ENCODE data around the gene RIBC1. TPM values are rescaled to one million over a fixed set of nuclear protein-coding genes. Genes with fewer than 3 reads are reported as not detected.

The RIBC1 gene
- total and polyA plus RNA-seq, 9 of the 15 experiments (the other 6 are each of a cell fraction or from before 2014, with no cell fraction given): 0.07 to 0.51 (median 0.44) TPM

DNA sequence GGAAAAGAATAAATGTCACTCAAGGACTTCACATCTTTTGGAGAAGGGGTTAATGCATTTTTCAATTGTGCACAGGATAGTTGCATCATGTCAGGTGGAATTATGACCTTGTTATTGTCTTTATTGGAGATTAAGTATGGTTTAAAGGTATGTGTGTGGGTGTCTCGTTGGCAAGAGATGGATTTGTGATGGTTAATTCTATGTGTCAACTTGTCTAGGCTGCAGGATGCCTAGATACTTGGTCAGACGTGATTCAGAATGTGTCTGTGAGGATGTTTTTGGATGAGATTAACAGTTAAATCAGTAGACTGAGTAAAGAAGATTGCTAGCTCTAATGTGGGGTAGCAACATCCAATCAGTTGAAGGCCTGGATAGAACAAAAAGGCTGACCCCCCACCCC lies 53.7 kb downstream of the RIBC1 start (continued):
- TF ChIP-seq CC2D1A (IDR thresholded peaks at IDR 0.05): no peak
- no peak for TF ChIP-seq CCNT2 (IDR thresholded peaks at IDR 0.05; ENCODE audit: borderline replicate concordance, extremely low read depth, insufficient read length, low read depth, low read length)
- TF ChIP-seq SIN3A (IDR thresholded peaks at IDR 0.05; ENCODE audit: borderline replicate concordance in 2 of 2, control insufficient read depth in 1 of 2, low read depth in 2 of 2, low read length in 2 of 2): no peak
- TF ChIP-seq, protein P1, sequence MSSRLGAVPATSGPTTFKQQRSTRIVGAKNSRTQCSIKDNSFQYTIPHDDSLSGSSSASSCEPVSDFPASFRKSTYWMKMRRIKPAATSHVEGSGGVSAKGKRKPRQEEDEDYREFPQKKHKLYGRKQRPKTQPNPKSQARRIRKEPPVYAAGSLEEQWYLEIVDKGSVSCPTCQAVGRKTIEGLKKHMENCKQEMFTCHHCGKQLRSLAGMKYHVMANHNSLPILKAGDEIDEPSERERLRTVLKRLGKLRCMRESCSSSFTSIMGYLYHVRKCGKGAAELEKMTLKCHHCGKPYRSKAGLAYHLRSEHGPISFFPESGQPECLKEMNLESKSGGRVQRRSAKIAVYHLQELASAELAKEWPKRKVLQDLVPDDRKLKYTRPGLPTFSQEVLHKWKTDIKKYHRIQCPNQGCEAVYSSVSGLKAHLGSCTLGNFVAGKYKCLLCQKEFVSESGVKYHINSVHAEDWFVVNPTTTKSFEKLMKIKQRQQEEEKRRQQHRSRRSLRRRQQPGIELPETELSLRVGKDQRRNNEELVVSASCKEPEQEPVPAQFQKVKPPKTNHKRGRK (tag; IDR thresholded peaks at IDR 0.05): no peak

DNA sequence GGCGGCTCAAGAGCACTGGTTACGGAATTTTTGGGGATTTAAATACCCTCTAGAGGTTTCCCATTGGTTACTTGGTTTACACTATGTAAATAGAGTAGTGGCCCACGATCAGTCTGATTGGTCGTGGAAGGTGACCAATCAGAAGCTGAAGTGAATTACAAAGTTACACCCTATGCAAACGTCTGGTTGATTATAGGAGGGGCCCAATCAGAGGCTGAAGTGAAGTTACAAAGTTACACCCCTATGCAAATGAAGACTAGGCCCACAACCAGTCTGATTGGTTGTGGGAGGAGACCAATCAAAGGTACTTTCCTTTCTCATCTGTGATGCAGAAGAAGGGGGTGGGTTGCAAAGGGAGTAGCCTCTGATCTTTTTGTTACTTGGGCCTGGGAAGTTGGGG lies 56.6 kb downstream of the RIBC1 start:
- ATAC-seq (peak; percentile 97), DNase-seq (ENCODE audit: extremely low read depth in 1 of 4, low spot score in 3 of 4) (peak; percentile 38 to 71 (median 51)), FAIRE-seq (peak; percentile 78)
- no peak overlapping the region for H2AFZ ChIP-seq (ENCODE audit: low read depth, low read length)
- H3K4me2 ChIP-seq (ENCODE audit: insufficient read depth, low read length): no peak overlapping the region
- H3K4me1 ChIP-seq (replicated peaks in 1 of 2; ENCODE audit: control insufficient read depth in 2 of 2, insufficient read depth in 2 of 2, low read length in 2 of 2): no peaks in the 10 kb centered on the region
- no peak overlapping the region for H3K27ac ChIP-seq (ENCODE audit: extremely low read depth, low read depth, low read length)
- 2% methylated on average over 5 of the region's 5 CpGs for WGBS (ENCODE audit: insufficient coverage, low coverage, missing lambda C conversion rate)
- no TSS peak for BruUV-seq (replicated peaks)
- no peaks in the 10 kb centered on the region for H3K9me3 ChIP-seq (replicated peaks; ENCODE audit: control insufficient read depth, insufficient read depth, low read depth, low read length)
- H3K9me1 ChIP-seq (ENCODE audit: control insufficient read depth, insufficient read depth, low read length): no peaks in the 10 kb centered on the region
- in situ Hi-C loops (cut with MboI): no loop called here
- intact Hi-C loops (cut with micrococcal nuclease): no loop called here
- H4K20me1 ChIP-seq (replicated peaks; ENCODE audit: control insufficient read depth, insufficient read depth, low read length): no peaks in the 10 kb centered on the region
- no peak overlapping the region for H3K9ac ChIP-seq (ENCODE audit: insufficient read depth in 1 of 2, low read depth in 2 of 2, low read length in 2 of 2)
- no peaks in the 10 kb centered on the region for H3K27me3 ChIP-seq (ENCODE audit: control insufficient read depth in 2 of 2, insufficient read depth in 2 of 2, low read length in 2 of 2)
- ChIA-PET POLR2A (interaction anchor here (0.6 to 0.7 kb wide), 3 partner anchors 10 to 29 kb away, joined by 3 to 4 read pairs (median 3); no protein-coding TSS in a partner anchor), CTCF (ENCODE audit: low intra/inter-chr PET ratio) (interaction anchor here (0.6 kb wide), 1 partner anchor 186 kb away, joined by 3 read pairs; no protein-coding TSS in a partner anchor)
- H3K4me3 ChIP-seq: no peak overlapping the region
- H3K79me2 ChIP-seq (ENCODE audit: control insufficient read depth, insufficient read depth, low read length): no peaks in the 10 kb centered on the region
- no peaks in the 10 kb centered on the region for H3K36me3 ChIP-seq (ENCODE audit: control insufficient read depth, insufficient read depth, low read length)
- peak; percentile 20 for TF ChIP-seq RBM25 (IDR thresholded peaks at IDR 0.05; ENCODE audit: low read depth, low read length, severe bottlenecking)
- TF ChIP-seq HMG20B (CRISPR knock-in tag; IDR thresholded peaks at IDR 0.05): no peak
- TF ChIP-seq NFYB (IDR thresholded peaks at IDR 0.05; ENCODE audit: extremely low read depth, insufficient read length): peak; percentile 52
- TF ChIP-seq PTRF (tag; IDR thresholded peaks at IDR 0.05): no peak
- no peak for TF ChIP-seq ZNF717 (CRISPR knock-in tag; IDR thresholded peaks at IDR 0.05)
- TF ChIP-seq FOS (IDR thresholded peaks at IDR 0.05; ENCODE audit: extremely low read depth, insufficient read length): peak; percentile 30
